Left ventricle myocardium inferior (tissue), 1 donor: ENCODE data around the gene TMEM209. TPM values are rescaled to one million over a fixed set of nuclear protein-coding genes. Genes with fewer than 3 reads are reported as not detected.

ENCODE experiments used
- DNase-seq: peaks from one replicate; pipeline ENCODE4 v3.0.0-alpha.2; 2020
- H3K27ac ChIP-seq: fragments of 200-600 bp; replicated peaks from 2 replicates; pipeline ENCODE4 v1.8.0; 2021
- H3K27me3 ChIP-seq: fragments of 200-600 bp; 2 replicates; pipeline ENCODE4 v1.8.0; 2021; ENCODE audit warnings: low read depth
- H3K36me3 ChIP-seq: fragments of 200-600 bp; 2 replicates; pipeline ENCODE4 v1.8.0; 2021
- H3K4me1 ChIP-seq: fragments of 200-600 bp; 2 replicates; pipeline ENCODE4 v1.8.0; 2021
- H3K4me3 ChIP-seq: fragments of 200-600 bp; 2 replicates; pipeline ENCODE4 v1.8.0; 2021; ENCODE audit warnings: mild to moderate bottlenecking, moderate library complexity
- H3K9me3 ChIP-seq: fragments of 200-600 bp; replicated peaks from 2 replicates; pipeline ENCODE4 v1.8.0; 2021
- intact Hi-C: fragments of 100-400 bp; cut with micrococcal nuclease; formaldehyde crosslinking; loops from one replicate; pipeline ENCODE4 v1.11.0; 2022
- total RNA-seq: library from RNA; stranded (reverse); fragmentation: NEBNext Ultra II Directional; extraction: Animal tissue kit (Norgen Biotek cat#: 25700); gene quantifications from one replicate; pipeline ENCODE4 v1.2.1, GENCODE V29; 2021
- TF ChIP-seq, protein P1 (sequence below): fragments of 200-600 bp; IDR thresholded peaks from 2 replicates; pipeline ENCODE4 v1.8.0; 2021; ENCODE audit warnings: antibody characterized with exemption, mild to moderate bottlenecking, borderline replicate concordance
- donor health status: DM: no; HTN: yes; CAD: no; lungs with severe emphysema.

The TMEM209 gene
- total RNA-seq, 1 donor from 2014 or later, result 9.9 TPM

DNA sequence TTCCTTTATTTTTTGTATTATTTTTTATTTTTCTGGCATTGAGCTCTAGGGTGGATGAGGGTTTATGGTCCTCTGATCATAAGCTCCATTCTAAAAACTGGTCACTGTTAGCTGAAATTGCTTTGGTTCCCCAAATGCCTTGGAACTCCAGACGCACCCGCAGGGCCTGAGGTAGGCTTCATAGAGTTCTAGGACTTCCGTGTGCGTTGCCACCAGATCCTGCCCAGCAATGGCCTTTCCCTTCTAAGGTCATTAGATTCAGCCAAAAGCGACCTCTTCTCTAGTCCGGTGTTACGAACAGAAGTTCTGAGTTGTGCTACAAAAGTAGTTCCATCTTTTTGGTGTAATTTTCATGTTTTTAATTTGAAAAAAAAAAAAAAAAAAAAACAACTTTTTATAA is 70.5 kb downstream of the TMEM209 start:
- Histone ChIP-seq H3K4me1 (no peaks in the 10 kb centered on the region), H3K36me3 (peaks cover 60% of the 10 kb centered on the region), H3K4me3 (no peak overlapping the region), H3K27ac (no peak overlapping the region), H3K27me3 (no peaks in the 10 kb centered on the region), H3K9me3 (no peaks in the 10 kb centered on the region)
- TF ChIP-seq, protein P1, sequence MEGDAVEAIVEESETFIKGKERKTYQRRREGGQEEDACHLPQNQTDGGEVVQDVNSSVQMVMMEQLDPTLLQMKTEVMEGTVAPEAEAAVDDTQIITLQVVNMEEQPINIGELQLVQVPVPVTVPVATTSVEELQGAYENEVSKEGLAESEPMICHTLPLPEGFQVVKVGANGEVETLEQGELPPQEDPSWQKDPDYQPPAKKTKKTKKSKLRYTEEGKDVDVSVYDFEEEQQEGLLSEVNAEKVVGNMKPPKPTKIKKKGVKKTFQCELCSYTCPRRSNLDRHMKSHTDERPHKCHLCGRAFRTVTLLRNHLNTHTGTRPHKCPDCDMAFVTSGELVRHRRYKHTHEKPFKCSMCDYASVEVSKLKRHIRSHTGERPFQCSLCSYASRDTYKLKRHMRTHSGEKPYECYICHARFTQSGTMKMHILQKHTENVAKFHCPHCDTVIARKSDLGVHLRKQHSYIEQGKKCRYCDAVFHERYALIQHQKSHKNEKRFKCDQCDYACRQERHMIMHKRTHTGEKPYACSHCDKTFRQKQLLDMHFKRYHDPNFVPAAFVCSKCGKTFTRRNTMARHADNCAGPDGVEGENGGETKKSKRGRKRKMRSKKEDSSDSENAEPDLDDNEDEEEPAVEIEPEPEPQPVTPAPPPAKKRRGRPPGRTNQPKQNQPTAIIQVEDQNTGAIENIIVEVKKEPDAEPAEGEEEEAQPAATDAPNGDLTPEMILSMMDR, result no peak
- DNase-seq, result no peak
- intact Hi-C loops, result no loop called here

DNA sequence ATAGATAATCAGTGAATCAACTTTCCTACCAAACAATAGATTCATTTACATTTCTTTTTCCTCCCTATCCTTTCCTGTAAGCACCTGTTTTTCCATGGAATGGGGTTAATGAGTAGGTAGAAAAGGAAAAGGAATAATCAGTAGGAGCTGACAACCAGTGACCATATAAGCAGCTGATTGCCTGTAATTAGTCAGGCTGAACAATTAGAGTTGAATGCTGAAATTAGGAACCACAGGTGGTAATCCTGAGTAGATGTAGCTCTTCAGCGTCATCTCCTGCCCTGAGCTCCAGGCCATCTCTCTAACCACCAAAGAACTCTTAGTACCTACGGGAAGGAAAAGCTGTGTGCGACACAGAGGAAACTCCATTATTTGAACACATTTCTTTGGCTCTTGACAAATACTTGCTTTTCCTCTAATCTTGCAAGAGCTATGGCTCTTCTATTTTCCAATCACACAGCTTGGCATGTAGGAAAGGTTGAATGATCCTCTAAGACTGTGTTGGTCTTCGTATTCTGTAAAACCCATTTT is 71.0 kb downstream of the TMEM209 start:
- TF ChIP-seq, protein P1, result no peak
- Histone ChIP-seq H3K4me3 (no peak overlapping the region), H3K9me3 (no peaks in the 10 kb centered on the region), H3K27me3 (no peaks in the 10 kb centered on the region), H3K4me1 (no peaks in the 10 kb centered on the region), H3K27ac (no peak overlapping the region), H3K36me3 (peaks cover 61% of the 10 kb centered on the region)
- no peak for DNase-seq
- intact Hi-C loops, result no loop called here

DNA sequence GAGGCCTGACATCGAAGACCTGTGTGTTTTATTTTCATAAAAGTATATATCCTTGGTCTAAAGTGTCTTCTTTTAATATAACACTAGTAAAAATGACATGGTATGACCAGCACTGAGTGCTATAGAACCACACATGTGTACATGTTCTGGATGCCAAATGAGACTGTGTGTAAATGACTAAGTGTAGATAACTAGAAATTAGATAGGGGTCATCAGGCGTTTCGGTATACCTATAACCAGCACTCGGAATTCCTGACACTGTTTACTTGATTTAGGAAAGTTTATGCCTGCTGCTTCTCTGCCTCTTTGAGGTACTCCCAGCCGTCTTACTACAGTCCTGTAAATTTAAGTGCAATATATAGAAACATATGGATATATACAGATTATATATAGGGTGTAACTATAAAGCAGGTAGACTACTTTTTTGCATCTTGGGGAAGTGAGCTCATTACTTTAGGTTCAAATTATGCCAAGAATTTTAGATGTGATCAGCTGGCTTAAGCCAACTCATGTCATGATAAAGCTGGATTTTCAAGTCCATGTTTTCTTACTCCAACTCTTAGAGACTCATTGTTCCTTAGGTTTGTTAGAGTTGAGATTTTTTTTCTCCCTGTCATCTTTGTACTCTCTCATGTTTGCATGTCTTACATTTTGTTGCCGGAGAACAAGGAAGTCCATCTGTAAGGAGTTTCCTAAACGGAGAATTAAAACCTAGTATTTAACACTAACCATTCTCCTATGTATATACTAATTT is 72.0 kb downstream of the TMEM209 start:
- Histone ChIP-seq H3K27ac (no peak overlapping the region), H3K36me3 (peaks cover 67% of the 10 kb centered on the region), H3K4me3 (no peak overlapping the region), H3K4me1 (peaks cover 2% of the 10 kb centered on the region), H3K9me3 (no peaks in the 10 kb centered on the region), H3K27me3 (no peaks in the 10 kb centered on the region)
- TF ChIP-seq, protein P1, result no peak
- intact Hi-C loops, result no loop called here
- DNase-seq, result no peak

DNA sequence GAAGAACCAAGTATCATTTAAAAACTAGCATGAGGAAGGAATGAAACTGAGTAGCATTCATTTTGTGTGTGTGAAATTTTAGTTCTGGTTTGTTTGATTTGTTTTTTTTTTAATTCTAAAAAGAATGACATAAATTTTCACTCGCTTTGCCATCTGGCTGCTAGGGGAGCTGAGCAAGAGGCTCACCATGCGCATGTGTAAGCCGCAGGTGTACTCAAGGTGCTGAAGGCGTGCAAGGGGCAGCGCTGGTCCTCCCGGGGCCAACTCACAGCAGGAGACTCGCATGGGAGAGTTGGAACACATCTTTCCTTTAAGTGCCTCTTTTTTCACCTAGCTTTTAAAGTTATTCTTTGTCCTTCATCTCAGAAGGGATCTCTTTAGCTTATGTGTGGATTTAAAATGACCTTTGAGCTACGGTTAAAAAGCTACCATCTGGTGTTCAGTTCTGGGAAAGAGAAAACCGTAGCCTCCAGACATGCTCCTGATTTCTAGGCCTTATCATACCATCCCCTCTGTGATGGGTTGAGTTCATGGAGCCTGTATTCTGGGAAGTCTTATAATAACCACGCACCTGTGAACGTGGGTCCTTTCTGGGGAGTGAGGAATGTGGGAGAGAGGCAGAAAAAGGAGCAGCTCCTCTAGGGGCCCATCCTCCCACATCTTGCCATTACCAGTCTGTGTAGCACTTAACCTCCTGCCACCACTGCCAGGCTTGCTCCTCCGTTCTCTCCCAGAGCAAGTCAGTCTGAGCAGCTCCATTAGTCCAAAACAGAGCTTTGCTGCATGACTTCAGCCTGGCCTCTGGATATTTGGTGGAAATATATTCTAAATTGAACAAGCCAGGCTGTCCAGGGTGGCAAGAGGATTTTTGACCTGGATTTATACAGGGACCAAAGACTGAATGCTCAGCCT is 73.0 kb downstream of the TMEM209 start:
- Histone ChIP-seq H3K27ac (no peak overlapping the region), H3K4me3 (no peak overlapping the region), H3K36me3 (peaks cover 62% of the 10 kb centered on the region), H3K27me3 (no peaks in the 10 kb centered on the region), H3K9me3 (no peaks in the 10 kb centered on the region), H3K4me1 (peaks cover 12% of the 10 kb centered on the region)
- no peak for DNase-seq
- TF ChIP-seq, protein P1, result no peak
- intact Hi-C loops, result no loop called here

DNA sequence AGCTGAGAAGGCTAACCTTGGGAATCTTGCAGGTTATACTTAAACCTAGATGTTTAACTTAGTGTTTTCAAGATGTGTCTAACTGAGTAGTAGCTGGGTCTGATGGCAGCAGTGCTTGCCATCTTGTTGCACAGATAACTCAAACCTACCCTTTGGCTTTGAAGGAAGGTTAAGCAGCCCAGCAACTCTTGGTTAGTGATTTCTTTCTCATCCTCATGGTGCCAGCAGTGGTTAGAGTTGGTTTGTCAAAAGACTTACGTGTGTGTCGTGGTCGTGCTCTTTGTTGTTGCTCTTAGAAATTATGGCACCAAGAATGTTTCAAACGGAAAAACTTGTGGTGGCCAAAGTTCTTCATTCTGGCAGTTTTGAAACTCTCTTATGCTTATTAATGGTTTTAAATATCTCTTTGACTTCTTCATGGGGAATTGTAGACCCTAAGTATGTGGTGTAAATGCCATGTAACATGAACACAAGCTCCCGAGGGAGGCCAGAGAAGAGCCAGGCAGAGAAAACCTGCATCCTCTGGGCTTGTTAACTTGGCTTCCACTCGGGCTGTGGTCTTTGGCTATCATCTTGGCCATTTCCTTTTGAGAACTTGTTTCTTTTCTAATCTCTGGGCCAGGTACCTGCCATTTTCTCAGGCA is 73.9 kb downstream of the TMEM209 start:
- no peak overlapping the region for H3K4me3 ChIP-seq
- H3K9me3 ChIP-seq, result no peaks in the 10 kb centered on the region
- H3K27me3 ChIP-seq, result no peaks in the 10 kb centered on the region
- no peak overlapping the region for H3K27ac ChIP-seq
- H3K36me3 ChIP-seq, result peaks cover 70% of the 10 kb centered on the region
- TF ChIP-seq, protein P1, result no peak
- no peak for DNase-seq
- peaks cover 15% of the 10 kb centered on the region for H3K4me1 ChIP-seq
- intact Hi-C loops, result no loop called here
